GM12872 (cell line): ENCODE data around the gene PPP3R1.

Source experiments
- TF ChIP-seq, protein P1 (sequence below): IDR thresholded peaks from 3 replicates; pipeline ENCODE4 v1.5.1; 2011; ENCODE audit warnings: low read depth, mild to moderate bottlenecking, low read length, moderate library complexity; ENCODE audit not compliant: insufficient read depth

Gene PPP3R1

GRCh38 chr2:68172521-68172920 lies 79.8 kb downstream of the PPP3R1 start:
- TF ChIP-seq, protein P1, sequence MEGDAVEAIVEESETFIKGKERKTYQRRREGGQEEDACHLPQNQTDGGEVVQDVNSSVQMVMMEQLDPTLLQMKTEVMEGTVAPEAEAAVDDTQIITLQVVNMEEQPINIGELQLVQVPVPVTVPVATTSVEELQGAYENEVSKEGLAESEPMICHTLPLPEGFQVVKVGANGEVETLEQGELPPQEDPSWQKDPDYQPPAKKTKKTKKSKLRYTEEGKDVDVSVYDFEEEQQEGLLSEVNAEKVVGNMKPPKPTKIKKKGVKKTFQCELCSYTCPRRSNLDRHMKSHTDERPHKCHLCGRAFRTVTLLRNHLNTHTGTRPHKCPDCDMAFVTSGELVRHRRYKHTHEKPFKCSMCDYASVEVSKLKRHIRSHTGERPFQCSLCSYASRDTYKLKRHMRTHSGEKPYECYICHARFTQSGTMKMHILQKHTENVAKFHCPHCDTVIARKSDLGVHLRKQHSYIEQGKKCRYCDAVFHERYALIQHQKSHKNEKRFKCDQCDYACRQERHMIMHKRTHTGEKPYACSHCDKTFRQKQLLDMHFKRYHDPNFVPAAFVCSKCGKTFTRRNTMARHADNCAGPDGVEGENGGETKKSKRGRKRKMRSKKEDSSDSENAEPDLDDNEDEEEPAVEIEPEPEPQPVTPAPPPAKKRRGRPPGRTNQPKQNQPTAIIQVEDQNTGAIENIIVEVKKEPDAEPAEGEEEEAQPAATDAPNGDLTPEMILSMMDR: no peak

DNA sequence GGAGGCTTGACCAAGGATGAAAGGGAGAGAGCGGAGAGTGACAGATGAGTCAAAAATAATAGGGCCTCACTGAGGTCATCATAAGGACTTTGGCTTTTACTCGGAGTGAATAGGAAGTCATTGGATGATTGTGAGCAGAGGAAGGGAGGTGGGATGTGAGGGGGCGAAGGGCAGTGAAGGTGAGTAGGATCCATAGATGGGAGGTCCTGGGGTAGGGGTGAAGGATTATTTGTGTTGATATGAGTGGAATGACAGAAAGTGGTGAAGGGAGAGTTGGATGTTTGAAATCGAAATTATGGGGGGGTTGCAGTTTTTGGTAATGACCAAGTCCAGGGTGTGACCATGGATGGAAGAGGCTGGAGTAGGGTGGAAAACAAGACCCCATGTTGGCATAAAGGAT lies 80.6 kb downstream of the PPP3R1 start:
- TF ChIP-seq, protein P1: no peak

GRCh38 chr2:68171146-68171545 lies 81.2 kb downstream of the PPP3R1 start:
- TF ChIP-seq, protein P1: no peak

- TF ChIP-seq, protein P1: peak; percentile 30; the same call in 1 of the 3 replicates
Measured at GRCh38 chr2:68169308-68169707, 83.0 kb downstream of the PPP3R1 start.

- TF ChIP-seq, protein P1: no peak
Measured at GRCh38 chr2:68167186-68167585, 85.1 kb downstream of the PPP3R1 start.

- TF ChIP-seq, protein P1: no peak
Measured at GRCh38 chr2:68163641-68164040, 88.7 kb downstream of the PPP3R1 start.

DNA sequence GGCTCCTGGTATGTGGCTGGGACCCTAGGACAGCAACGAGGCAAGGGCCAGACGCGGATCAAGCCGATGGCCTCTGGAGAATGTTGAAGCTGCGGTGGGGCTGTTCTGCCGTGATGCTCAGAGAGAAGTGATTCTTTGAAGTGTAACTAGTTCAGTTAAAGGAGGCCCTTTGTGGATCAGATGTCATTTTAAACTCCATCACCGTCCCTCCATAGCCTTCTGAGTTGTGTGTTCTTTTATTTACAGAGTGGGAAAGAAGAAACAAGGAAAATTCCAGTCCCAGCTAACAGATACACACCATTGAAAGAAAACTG lies 94.2 kb downstream of the PPP3R1 start:
- TF ChIP-seq, protein P1: no peak

DNA sequence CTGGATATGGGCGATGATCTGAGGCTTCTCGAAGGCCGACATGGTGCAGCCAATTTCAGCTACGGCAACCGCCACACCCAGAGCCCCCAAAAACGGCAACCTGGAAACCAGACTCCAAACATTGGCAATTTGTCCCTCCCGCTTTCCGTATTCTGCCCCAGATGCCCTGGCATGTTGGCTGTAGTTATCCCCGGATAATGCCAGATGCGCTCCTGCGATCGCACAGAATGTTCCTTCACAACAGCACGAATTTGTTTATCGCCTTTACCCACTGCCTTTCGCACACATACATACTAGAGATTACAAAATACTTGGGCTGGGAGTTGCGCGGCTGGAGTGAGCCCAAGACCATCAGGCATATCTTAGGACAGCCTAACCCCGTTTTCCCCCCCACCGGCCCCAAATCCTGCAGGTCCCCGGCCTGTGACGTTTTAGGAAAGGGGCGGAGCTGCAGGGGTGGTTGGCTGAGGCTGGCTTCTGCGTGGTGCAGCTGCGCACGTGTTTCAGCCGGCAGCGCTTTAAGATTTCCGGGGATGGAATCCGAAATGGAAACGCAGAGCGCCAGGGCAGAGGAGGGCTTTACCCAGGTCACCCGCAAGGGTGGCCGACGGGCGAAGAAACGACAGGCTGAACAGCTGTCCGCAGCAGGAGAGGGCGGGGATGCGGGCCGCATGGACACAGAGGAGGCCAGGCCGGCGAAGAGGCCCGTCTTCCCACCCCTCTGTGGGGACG lies 94.8 kb downstream of the PPP3R1 start, which contains the start of gene PNO1:
PNO1 (plus strand) TSS at position 487 of the 732 bp plus-strand sequence; CDS start at position 534, 47 bp downstream.
- TF ChIP-seq, protein P1: no peak
